HG03159 (cell line): Measurements from ENCODE around the gene MAGOH.
"Not testable (repeated sequence)": the region's sequence is repeated elsewhere in the genome, so short reads cannot be mapped to it uniquely, and the experiment has no call there.

Experiments
- ATAC-seq: cut with Tn5 transposase; IDR thresholded peaks from one replicate; pipeline ENCODE4 v1.9.1; 2021; ENCODE audit warnings: mild to moderate bottlenecking, moderate library complexity; ENCODE audit not compliant: unreplicated experiment

The MAGOH gene

DNA sequence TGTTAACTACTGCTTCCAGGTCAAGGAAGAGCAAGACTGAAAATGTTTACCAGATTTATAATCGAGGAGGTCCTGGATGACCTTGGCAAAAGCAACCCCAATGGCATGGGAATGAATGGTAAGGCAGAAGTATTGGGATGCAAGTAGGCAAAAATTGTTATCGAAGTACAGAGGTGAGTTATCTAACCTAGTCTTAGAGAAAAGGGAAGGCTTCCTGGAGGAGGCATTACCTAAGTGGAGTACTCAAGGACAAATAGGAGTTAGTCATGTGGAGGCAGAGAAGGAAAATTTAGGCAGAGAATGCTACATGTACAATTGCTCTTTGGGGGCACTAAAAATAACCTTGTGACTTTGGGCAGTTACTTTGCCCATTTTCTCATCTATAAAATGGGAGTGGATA is 3.5 kb upstream of the MAGOH start:
- ATAC-seq: no peak

DNA sequence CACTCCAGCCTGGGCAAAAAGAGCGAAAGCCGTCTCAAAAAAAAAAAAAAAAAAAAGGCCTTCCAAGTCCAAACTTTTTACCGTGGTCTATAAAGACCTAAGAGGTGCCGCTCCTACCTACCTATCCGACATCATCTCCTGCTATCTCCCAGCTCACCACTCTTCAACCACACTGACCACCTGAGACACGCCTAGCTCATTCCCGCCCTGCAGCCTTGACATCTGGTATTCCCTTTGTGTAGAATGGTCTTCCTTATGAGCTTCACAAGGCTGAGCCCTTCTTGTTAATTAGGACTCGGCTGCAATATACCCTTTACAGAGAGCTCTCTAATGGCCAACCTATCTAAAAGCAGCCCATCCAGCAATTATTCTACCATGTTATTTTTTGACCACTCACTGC is 680 bp downstream of the MAGOH start:
- ATAC-seq: no peak

DNA sequence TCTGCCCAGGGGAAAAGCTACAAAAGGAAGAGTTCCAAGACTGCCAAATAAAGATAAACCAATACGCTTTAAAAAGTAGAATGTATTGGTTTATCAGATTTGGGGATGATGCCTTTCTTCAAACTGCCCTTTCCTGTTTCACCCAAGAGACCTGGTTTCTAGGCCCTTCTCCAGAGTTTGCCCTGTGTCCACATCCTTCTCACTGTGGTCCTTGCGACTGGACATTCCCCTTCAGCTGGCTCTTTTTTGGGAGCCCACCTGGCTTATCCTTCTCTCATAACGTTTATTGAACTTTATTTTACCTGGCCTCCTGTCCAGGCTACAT is 17.4 kb downstream of the MAGOH start:
- ATAC-seq: no peak

DNA sequence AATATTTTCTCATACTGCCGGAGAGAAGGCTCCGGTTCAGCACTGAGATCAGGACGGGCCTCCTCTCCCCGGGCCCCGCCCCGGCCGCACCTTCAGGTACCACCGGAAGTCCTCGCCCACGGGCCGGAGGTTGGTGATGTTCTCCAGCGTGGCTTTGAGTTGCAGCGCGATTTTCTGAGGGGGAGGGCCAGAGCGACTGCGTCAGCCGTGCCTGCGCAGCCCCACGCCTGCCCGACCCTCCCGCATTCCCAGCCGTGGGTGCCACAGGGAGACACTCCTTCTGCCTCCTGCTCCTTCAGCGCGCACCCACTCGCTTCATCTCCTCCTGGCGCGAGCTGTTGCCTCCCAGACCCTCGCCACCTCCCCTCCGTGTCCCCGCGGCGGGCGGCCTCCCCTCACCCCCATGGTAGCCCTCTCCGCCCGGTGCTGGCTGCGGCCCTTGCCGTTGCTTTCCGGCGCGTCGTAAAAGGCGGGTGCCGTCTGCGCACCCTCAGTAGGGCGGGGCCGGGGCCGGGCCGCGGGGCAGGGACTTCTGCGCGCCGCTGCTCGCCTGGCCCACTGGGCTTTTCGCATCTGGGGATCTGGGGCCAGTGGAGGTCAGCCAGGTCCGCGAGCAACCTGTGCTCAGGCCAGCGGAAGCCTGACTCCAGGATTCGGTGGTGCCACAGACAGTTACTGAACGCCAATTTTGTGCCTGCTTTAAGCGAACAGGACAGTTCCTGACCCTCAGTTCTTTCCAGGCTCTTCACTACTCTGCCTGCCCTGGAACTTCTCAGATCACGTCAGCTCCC is 18.0 kb downstream of the MAGOH start, which contains the start of gene CZIB:
TSS of gene CZIB (minus strand) at position 464 of the 791 bp plus-strand sequence. CDS start at position 405, 59 bp downstream.
- peak; percentile 92 for ATAC-seq

DNA sequence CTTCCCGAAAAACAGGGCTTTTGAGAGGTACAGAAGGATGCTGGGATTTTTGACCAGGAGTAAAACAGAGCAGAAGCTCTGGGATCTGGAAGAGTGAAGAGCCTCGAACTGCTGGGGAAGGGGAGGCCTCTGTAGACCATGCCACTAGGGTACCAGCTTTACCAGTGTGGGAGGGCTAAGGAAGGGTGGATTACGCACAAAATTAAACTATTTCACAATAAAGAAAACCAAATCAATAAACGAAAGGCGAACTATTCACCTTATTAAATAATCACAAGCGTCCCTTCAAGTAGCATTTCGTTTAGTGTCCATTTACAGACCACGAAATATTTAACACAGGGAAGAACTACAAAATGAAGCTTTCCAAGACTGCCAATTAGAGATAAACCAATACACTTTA is 18.6 kb downstream of the MAGOH start:
- ATAC-seq: no peak

- no peak for ATAC-seq
Measured at GRCh38 chr1:53218201-53218600, 20.1 kb downstream of the MAGOH start.

DNA sequence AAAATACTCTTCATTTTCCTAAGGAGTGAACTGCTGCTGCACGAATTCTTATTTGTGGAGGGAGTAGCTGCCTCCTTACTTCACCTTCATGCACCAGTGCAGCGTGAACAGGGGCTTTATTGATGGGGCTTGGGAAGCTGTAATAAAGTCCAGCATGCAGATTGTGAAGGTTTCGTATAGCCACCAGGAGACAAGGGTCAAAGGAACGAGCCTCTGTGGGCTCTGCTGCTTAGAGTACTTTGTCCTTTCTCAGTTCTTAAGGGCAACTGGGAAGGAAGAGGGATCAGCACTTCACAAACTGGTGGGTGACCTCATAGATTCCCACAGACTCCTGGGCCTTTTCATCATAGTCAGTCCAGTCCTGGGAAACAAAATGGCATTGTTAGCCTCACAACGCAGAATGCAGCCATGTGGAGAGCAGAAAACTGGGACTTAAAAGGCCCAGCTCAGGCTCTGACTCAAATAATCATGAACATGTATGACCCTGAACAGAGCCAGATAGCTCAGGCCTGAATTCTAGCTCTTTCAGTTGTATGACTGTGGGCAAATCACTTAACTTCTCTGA is 23.9 kb downstream of the MAGOH start:
- ATAC-seq: no peak

DNA sequence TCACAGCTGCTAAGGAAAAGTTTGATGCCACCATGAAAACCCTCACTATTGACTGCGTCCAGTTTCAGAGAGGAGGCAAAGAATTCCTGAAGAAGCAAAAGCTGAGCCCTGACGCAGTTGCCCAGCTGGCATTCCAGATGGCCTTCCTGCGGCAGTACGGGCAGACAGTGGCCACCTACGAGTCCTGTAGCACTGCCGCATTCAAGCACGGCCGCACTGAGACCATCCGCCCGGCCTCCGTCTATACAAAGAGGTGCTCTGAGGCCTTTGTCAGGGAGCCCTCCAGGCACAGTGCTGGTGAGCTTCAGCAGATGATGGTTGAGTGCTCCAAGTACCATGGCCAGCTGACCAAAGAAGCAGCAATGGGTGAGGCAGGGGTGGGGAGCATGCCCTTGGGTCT is 27.4 kb downstream of the MAGOH start:
- no peak for ATAC-seq

- no peak for ATAC-seq
Measured at GRCh38 chr1:53210352-53210751, 28.0 kb downstream of the MAGOH start.

DNA sequence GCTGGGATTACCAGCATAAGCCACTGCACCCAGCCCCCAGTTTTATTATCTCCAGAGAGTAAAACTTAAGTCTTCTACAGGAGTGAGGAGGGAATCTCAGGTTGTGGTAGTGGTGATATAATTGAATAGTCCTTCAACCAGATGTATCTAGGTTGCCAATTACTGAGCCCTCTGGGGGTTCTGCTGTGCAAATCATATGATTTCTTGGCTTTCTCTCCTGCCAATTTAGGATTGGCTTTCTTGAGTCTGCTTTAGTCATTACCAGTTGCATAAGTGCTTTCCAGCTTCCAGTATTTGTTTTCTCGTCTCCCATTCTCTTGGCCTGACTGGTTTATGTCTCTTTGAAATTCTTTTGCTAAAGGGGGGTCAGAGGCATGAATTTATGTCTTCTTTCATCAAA is 30.6 kb downstream of the MAGOH start:
- ATAC-seq: no peak

GRCh38 chr1:53206735-53207379 is 31.5 kb downstream of the MAGOH start:
- ATAC-seq: no peak

- not testable (repeated sequence) for ATAC-seq
Measured at GRCh38 chr1:53206083-53206685, 32.1 kb downstream of the MAGOH start.

GRCh38 chr1:53205496-53205895 is 32.8 kb downstream of the MAGOH start:
- ATAC-seq: not testable (repeated sequence)

DNA sequence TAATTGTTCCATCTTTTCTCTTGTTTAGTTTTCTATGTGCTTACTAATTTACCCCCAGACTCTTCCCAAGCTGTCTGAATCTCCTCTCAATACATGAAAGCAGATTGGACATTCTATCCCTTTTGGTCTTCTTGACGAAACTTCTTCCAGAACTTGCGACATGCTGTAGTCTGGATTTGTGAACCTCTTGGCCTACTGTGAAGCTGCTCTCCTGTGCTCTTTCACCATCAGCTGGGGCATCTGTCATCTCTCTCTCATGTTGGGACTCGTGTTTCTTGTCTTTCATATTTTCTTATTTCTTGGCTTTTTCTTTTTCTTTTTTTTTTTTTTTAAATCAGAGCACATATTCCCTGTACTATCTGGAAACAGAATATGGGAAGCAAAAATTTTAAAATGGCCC is 34.9 kb downstream of the MAGOH start:
- ATAC-seq: no peak

- ATAC-seq: no peak
Measured at GRCh38 chr1:53198241-53198651, 40.1 kb downstream of the MAGOH start.

DNA sequence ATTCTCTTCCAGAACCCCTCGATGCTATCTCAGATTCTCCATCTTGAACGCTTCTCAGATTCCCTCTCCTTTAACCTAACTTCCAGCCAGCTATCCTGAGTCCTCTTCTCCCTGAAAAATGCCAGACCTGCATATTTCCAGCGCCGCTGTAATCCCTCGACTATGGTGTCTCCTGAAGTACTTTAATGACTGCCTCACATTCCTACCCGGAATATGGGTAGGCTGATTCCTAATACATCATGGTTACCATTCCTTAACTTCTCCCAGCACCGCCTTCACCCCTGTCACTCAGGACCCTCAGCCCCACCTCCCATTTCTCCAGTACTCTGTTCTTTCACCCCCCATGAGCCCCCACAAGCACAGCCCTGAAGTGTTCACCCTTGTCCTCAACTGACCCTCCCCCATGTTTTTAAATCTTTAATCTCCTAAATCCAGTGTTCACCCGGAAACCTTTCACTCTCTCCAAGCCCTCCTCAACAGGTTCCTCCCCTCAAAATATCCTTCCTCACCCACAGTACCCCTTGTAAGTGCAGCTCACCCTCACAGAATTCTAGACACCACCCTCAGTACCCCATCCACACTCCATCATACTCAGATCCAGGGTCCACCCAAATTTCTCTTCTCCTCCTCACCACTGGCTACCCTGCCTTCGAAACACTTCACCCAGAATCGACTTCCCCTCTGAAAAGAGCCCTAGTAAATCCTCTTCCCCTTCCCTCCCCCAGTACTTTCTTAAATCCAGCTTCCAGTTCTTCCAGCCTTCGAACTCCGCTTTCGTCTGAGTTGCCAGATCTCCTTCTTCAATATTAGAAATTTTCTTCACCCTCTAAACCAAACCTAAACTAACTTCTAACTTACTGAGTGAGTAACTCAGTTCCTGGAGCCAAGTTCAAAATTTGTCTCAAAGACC is 40.8 kb downstream of the MAGOH start:
- ATAC-seq: no peak

- ATAC-seq: peak; percentile 97
Measured at GRCh38 chr1:53196485-53197290, 41.6 kb downstream of the MAGOH start, which contains the start of gene CPT2. Gene CPT2, plus strand, starts transcription at chr1:53196824. Its CDS starts 120 bp downstream, at chr1:53196944.

GRCh38 chr1:53196017-53196484 is 42.3 kb downstream of the MAGOH start:
- peak; percentile 29 for ATAC-seq

- no peak for ATAC-seq
Measured at GRCh38 chr1:53195246-53196016, 42.9 kb downstream of the MAGOH start.
